Osteoblast (primary cell): Measurements from ENCODE around the gene MFSD8. TPM values are rescaled to one million over a fixed set of nuclear protein-coding genes. Genes with fewer than 3 reads are reported as not detected.

Source experiments
- DNase-seq: peaks from one replicate; pipeline ENCODE4 v3.0.0; 2011; ENCODE audit warnings: low spot score, mixed read lengths; ENCODE audit not compliant: insufficient read length; ENCODE audit errors: missing footprints
- H2AFZ ChIP-seq: 2 replicates; pipeline ENCODE4 v1.6.0; 2011; ENCODE audit warnings: mild to moderate bottlenecking, low read length
- H3K27ac ChIP-seq: 2 replicates; pipeline ENCODE4 v1.5.1; 2011; ENCODE audit warnings: mild to moderate bottlenecking, low read depth, low read length, moderate library complexity
- H3K27me3 ChIP-seq: 2 replicates; pipeline ENCODE4 v1.6.0; 2012; ENCODE audit warnings: mild to moderate bottlenecking, control low read depth, inconsistent platforms, low read length, moderate library complexity; ENCODE audit not compliant: insufficient read depth
- H3K36me3 ChIP-seq: 2 replicates; pipeline ENCODE4 v1.5.1; 2011; ENCODE audit warnings: mild to moderate bottlenecking, low read length, control low read depth, moderate library complexity; ENCODE audit not compliant: insufficient read depth
- H3K4me1 ChIP-seq: 2 replicates; pipeline ENCODE4 v1.5.1; 2011; ENCODE audit warnings: mild to moderate bottlenecking, low read length, control low read depth, moderate library complexity; ENCODE audit not compliant: insufficient read depth
- H3K4me2 ChIP-seq: 2 replicates; pipeline ENCODE4 v1.6.0; 2011; ENCODE audit warnings: mild to moderate bottlenecking, low read length; ENCODE audit not compliant: insufficient read depth
- H3K4me3 ChIP-seq: fragments of 200-600 bp; sonication (generic); 3 replicates; pipeline ENCODE4 v1.5.1; 2012; ENCODE audit warnings: mild to moderate bottlenecking, low read length, inconsistent platforms; ENCODE audit not compliant: insufficient read depth
- H3K79me2 ChIP-seq: 2 replicates; pipeline ENCODE4 v1.6.0; 2012; ENCODE audit warnings: mild to moderate bottlenecking, low read length, control low read depth, inconsistent platforms; ENCODE audit not compliant: insufficient read depth
- H3K9me3 ChIP-seq: 2 replicates; pipeline ENCODE4 v1.5.1; 2011; ENCODE audit warnings: low read depth, low read length, control low read depth
- H4K20me1 ChIP-seq: 2 replicates; pipeline ENCODE4 v1.6.0; 2012; ENCODE audit warnings: mild to moderate bottlenecking, low read length, control low read depth; ENCODE audit not compliant: insufficient read depth
- total RNA-seq: library from RNA; depleted of rRNA; stranded (reverse); fragments of >200 nt; gene quantifications from 2 replicates; pipeline ENCODE4 v1.2.3, GENCODE V29; 2012
- TF ChIP-seq, protein P1 (sequence below): IDR thresholded peaks from 2 replicates; pipeline ENCODE4 v1.5.1; 2011; ENCODE audit warnings: mild to moderate bottlenecking, low read depth, low read length, moderate library complexity; ENCODE audit errors: extremely low read depth

Gene MFSD8
- total RNA-seq, 1 donor, result 27.1 TPM

DNA sequence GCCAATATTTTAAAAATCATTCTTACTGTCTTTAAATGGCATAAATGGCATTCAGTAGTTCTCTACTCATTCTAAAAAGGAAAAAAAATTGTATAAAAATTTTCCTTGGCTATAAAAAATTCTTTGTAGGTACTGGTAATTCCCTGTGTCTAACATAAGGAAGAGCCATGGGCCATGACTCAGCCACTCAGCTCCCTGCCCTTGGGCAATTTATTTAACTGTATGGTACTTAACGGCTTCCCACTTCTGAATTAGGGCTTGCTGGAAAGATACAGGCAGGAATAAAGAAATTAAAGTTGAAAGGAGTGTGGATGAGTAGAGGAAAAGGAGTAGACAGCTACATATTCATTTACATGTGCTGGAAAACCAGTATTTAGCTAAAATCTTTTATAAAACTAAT is 30.8 kb upstream of the MFSD8 start:
- Histone ChIP-seq H3K79me2 (no peaks in the 10 kb centered on the region), H4K20me1 (no peaks in the 10 kb centered on the region), H3K27me3 (no peaks in the 10 kb centered on the region), H3K4me1 (no peaks in the 10 kb centered on the region), H2AFZ (no peak overlapping the region), H3K4me3 (no peak overlapping the region), H3K4me2 (no peak overlapping the region), H3K9me3 (no peaks in the 10 kb centered on the region), H3K36me3 (peaks cover 2% of the 10 kb centered on the region), H3K27ac (no peak overlapping the region)
- TF ChIP-seq, protein P1, sequence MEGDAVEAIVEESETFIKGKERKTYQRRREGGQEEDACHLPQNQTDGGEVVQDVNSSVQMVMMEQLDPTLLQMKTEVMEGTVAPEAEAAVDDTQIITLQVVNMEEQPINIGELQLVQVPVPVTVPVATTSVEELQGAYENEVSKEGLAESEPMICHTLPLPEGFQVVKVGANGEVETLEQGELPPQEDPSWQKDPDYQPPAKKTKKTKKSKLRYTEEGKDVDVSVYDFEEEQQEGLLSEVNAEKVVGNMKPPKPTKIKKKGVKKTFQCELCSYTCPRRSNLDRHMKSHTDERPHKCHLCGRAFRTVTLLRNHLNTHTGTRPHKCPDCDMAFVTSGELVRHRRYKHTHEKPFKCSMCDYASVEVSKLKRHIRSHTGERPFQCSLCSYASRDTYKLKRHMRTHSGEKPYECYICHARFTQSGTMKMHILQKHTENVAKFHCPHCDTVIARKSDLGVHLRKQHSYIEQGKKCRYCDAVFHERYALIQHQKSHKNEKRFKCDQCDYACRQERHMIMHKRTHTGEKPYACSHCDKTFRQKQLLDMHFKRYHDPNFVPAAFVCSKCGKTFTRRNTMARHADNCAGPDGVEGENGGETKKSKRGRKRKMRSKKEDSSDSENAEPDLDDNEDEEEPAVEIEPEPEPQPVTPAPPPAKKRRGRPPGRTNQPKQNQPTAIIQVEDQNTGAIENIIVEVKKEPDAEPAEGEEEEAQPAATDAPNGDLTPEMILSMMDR, result no peak
- DNase-seq, result no peak

- Histone ChIP-seq H3K9me3 (no peaks in the 10 kb centered on the region), H3K4me1 (no peaks in the 10 kb centered on the region), H3K79me2 (no peaks in the 10 kb centered on the region), H3K4me2 (no peak overlapping the region), H3K27ac (no peak overlapping the region), H4K20me1 (no peaks in the 10 kb centered on the region), H3K4me3 (no peak overlapping the region), H3K36me3 (peaks cover 2% of the 10 kb centered on the region), H3K27me3 (no peaks in the 10 kb centered on the region), H2AFZ (no peak overlapping the region)
- TF ChIP-seq, protein P1, result no peak
- no peak for DNase-seq
Observed at GRCh38 chr4:127993151-127993550, 28.2 kb upstream of the MFSD8 start.

DNA sequence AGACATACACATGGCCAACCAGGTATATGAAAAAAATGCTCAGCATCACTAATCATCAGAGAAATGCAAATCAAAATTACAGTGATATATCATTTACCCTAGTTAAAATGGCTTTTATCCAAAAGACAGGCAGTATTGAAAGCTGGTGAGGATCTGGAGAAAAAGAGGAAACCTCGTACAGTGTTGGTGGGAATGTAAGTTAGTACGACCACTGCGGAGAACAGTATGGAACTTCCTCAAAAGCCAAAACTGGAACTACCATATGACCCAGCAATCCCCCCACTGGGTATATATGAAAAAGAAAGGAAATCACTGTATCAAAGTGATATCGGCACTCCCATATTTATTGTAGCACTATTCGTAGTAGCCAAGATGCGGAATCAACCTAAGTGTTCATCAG is 23.7 kb upstream of the MFSD8 start:
- TF ChIP-seq, protein P1, result no peak
- no peaks in the 10 kb centered on the region for H3K27me3 ChIP-seq
- H3K4me3 ChIP-seq, result no peak overlapping the region
- DNase-seq, result no peak
- peaks cover 10% of the 10 kb centered on the region for H3K36me3 ChIP-seq
- H3K4me1 ChIP-seq, result no peaks in the 10 kb centered on the region
- no peak overlapping the region for H3K27ac ChIP-seq
- no peaks in the 10 kb centered on the region for H3K9me3 ChIP-seq
- no peak overlapping the region for H3K4me2 ChIP-seq
- H3K79me2 ChIP-seq, result no peaks in the 10 kb centered on the region
- H2AFZ ChIP-seq, result no peak overlapping the region
- H4K20me1 ChIP-seq, result no peaks in the 10 kb centered on the region

- TF ChIP-seq, protein P1, result no peak
- no peak overlapping the region for H3K4me2 ChIP-seq
- H3K4me1 ChIP-seq, result no peaks in the 10 kb centered on the region
- H3K27ac ChIP-seq, result no peak overlapping the region
- no peak overlapping the region for H2AFZ ChIP-seq
- no peaks in the 10 kb centered on the region for H3K9me3 ChIP-seq
- H3K36me3 ChIP-seq, result peaks cover 10% of the 10 kb centered on the region
- DNase-seq, result no peak
- H3K4me3 ChIP-seq, result no peak overlapping the region
- H3K79me2 ChIP-seq, result no peaks in the 10 kb centered on the region
- no peaks in the 10 kb centered on the region for H3K27me3 ChIP-seq
- H4K20me1 ChIP-seq, result no peaks in the 10 kb centered on the region
Observed at GRCh38 chr4:127985989-127986388, 21.0 kb upstream of the MFSD8 start.
